Parathyroid adenoma (tissue), 2 donors: ENCODE measurements around the gene CDK11B.

Experiments
- H2AFZ ChIP-seq: fragments of 300-600 bp; sonication (generic); one replicate; pipeline ENCODE4 v1.7.0; 2017; ENCODE audit warnings: antibody characterized with exemption, mild to moderate bottlenecking
- H3K27ac ChIP-seq: fragments of 300-600 bp; sonication (generic); one replicate; pipeline ENCODE4 v1.7.0; 2017
- H3K27me3 ChIP-seq: fragments of 300-600 bp; sonication (generic); one replicate; pipeline ENCODE4 v1.7.0; 2017; ENCODE audit warnings: low read length; ENCODE audit not compliant: control insufficient read depth, insufficient read depth
- H3K36me3 ChIP-seq: fragments of 300-600 bp; sonication (generic); one replicate; pipeline ENCODE4 v1.7.0; 2017; ENCODE audit warnings: low read length; ENCODE audit not compliant: control insufficient read depth, insufficient read depth
- H3K4me1 ChIP-seq: fragments of 300-600 bp; sonication (generic); one replicate; pipeline ENCODE4 v1.7.0; 2017; ENCODE audit warnings: control low read depth
- H3K4me2 ChIP-seq: fragments of 300-600 bp; sonication (generic); one replicate; pipeline ENCODE4 v1.7.0; 2017; ENCODE audit warnings: low read length
- H3K4me3 ChIP-seq: fragments of 300-600 bp; sonication (generic); one replicate; pipeline ENCODE4 v1.7.0; 2017; ENCODE audit warnings: low read depth, low read length
- H3K79me2 ChIP-seq: fragments of 300-600 bp; sonication (generic); one replicate; pipeline ENCODE4 v1.7.0; 2017; ENCODE audit warnings: control low read depth
- H3K9ac ChIP-seq: fragments of 300-600 bp; sonication (generic); one replicate; pipeline ENCODE4 v1.7.0; 2017; ENCODE audit warnings: mild to moderate bottlenecking
- H3K9me3 ChIP-seq: fragments of 300-600 bp; sonication (generic); one replicate; pipeline ENCODE4 v1.7.0; 2017; ENCODE audit warnings: low read length; ENCODE audit not compliant: control insufficient read depth
- CTCF ChIP-seq: fragments of 300-600 bp; sonication (generic); IDR thresholded peaks from one replicate; pipeline ENCODE4 v1.7.0; 2017; ENCODE audit warnings: antibody characterized with exemption, mild to moderate bottlenecking
- donor health status: primary hyperparathyroidism.

CDK11B gene

GRCh38 chr1:1625824-1626206 is 33.0 kb downstream of the CDK11B start:
- Histone ChIP-seq H3K27ac (no peak overlapping the region), H3K4me2 (no peak overlapping the region)

GRCh38 chr1:1625404-1625775 is 33.4 kb downstream of the CDK11B start:
- Histone ChIP-seq H3K4me3 (no peak overlapping the region), H3K9ac (no peak overlapping the region), H3K36me3 (no peaks in the 10 kb centered on the region)

More at GRCh38 chr1:1625824-1626206, 33.0 kb downstream of the CDK11B start:
- H3K36me3 ChIP-seq = no peaks in the 10 kb centered on the region
- no peak overlapping the region for H2AFZ ChIP-seq
- no peaks in the 10 kb centered on the region for H3K79me2 ChIP-seq
- no peaks in the 10 kb centered on the region for H3K9me3 ChIP-seq
- TF ChIP-seq CTCF = no peak
- no peaks in the 10 kb centered on the region for H3K4me1 ChIP-seq
- H3K27me3 ChIP-seq = no peaks in the 10 kb centered on the region
- no peak overlapping the region for H3K9ac ChIP-seq
- no peak overlapping the region for H3K4me3 ChIP-seq

GRCh38 chr1:1624443-1625403 is 34.1 kb downstream of the CDK11B start:
- no peak for TF ChIP-seq CTCF
- Histone ChIP-seq H3K4me2 (no peak overlapping the region), H3K79me2 (no peaks in the 10 kb centered on the region), H3K27ac (no peak overlapping the region), H3K4me1 (no peaks in the 10 kb centered on the region), H3K9ac (no peak overlapping the region), H3K4me3 (no peak overlapping the region), H2AFZ (no peak overlapping the region), H3K36me3 (no peaks in the 10 kb centered on the region), H3K27me3 (no peaks in the 10 kb centered on the region), H3K9me3 (no peaks in the 10 kb centered on the region)

More at GRCh38 chr1:1625404-1625775, 33.4 kb downstream of the CDK11B start:
- no peak for TF ChIP-seq CTCF
- H3K4me1 ChIP-seq = no peaks in the 10 kb centered on the region
- H3K27ac ChIP-seq = no peak overlapping the region
- H3K9me3 ChIP-seq = no peaks in the 10 kb centered on the region
- no peaks in the 10 kb centered on the region for H3K79me2 ChIP-seq
- no peak overlapping the region for H3K4me2 ChIP-seq
- H3K27me3 ChIP-seq = no peaks in the 10 kb centered on the region
- H2AFZ ChIP-seq = no peak overlapping the region

- no peak overlapping the region for H2AFZ ChIP-seq
- H3K79me2 ChIP-seq = no peaks in the 10 kb centered on the region
- no peak for TF ChIP-seq CTCF
- H3K4me1 ChIP-seq = no peaks in the 10 kb centered on the region
- H3K4me3 ChIP-seq = no peak overlapping the region
- no peak overlapping the region for H3K27ac ChIP-seq
- no peaks in the 10 kb centered on the region for H3K36me3 ChIP-seq
- H3K9ac ChIP-seq = no peak overlapping the region
- no peaks in the 10 kb centered on the region for H3K27me3 ChIP-seq
- H3K4me2 ChIP-seq = no peak overlapping the region
- H3K9me3 ChIP-seq = no peaks in the 10 kb centered on the region
Observed at GRCh38 chr1:1623631-1624442, 35.0 kb downstream of the CDK11B start.
